ENCODE measurements around the gene NACA.

DNA sequence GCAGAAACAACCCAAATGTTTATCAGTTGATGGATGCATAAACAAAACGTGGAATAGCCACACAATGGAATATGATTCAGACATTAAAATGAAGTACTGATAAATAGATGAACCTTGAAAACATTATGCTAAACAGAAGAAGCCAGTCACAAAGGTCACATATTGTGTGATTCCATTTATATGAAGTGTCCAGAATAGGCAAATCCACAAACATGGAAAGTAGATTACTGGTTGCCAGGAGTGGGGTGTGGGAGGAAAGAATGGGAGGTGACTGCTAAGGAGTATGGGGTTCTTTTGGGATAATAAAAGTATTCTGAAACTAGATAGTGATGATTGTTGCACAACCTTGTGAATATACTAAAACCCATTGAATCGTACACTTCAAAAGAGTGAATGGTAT is 36.7 kb upstream of the NACA start:
- TF ChIP-seq, protein P1, sequence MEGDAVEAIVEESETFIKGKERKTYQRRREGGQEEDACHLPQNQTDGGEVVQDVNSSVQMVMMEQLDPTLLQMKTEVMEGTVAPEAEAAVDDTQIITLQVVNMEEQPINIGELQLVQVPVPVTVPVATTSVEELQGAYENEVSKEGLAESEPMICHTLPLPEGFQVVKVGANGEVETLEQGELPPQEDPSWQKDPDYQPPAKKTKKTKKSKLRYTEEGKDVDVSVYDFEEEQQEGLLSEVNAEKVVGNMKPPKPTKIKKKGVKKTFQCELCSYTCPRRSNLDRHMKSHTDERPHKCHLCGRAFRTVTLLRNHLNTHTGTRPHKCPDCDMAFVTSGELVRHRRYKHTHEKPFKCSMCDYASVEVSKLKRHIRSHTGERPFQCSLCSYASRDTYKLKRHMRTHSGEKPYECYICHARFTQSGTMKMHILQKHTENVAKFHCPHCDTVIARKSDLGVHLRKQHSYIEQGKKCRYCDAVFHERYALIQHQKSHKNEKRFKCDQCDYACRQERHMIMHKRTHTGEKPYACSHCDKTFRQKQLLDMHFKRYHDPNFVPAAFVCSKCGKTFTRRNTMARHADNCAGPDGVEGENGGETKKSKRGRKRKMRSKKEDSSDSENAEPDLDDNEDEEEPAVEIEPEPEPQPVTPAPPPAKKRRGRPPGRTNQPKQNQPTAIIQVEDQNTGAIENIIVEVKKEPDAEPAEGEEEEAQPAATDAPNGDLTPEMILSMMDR (IDR thresholded peaks at IDR 0.05): no peak
- TF ChIP-seq POLR2A (IDR thresholded peaks at IDR 0.05): no peak

Measured in heart left ventricle (tissue), 13 donors.